ENCODE results near the gene HOXB9. TPM values are rescaled to one million over a fixed set of nuclear protein-coding genes. Genes with fewer than 3 reads are reported as not detected.

Gene HOXB9
- total and polyA plus RNA-seq, 11 donors, result not detected

DNA sequence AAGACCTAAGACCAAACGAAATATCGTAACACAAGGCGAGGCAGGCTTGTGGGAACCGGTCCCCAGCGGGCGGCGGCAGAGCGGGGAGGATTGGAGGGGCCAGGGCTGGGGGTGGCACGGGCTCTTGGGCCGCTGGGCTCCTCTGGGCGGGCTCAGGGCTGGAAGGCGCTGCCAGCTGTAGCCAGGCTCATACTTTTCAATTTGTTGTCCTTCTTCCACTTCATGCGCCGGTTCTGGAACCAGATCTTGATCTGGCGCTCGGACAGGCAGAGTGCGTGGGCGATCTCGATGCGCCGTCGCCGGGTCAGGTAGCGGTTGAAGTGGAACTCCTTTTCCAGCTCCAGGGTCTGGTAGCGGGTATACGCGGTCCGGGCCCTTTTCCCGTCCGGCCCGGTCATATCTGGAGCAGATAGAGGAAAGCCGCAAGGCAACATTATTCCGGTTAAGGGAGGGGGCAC is 34.1 kb downstream of the HOXB9 start:
- peak overlapping the region in 1 of 12 donors; percentile 97 for H3K27ac ChIP-seq
- TF ChIP-seq POLR2A (IDR thresholded peaks at IDR 0.05), result no peak
- TF ChIP-seq, protein P1, sequence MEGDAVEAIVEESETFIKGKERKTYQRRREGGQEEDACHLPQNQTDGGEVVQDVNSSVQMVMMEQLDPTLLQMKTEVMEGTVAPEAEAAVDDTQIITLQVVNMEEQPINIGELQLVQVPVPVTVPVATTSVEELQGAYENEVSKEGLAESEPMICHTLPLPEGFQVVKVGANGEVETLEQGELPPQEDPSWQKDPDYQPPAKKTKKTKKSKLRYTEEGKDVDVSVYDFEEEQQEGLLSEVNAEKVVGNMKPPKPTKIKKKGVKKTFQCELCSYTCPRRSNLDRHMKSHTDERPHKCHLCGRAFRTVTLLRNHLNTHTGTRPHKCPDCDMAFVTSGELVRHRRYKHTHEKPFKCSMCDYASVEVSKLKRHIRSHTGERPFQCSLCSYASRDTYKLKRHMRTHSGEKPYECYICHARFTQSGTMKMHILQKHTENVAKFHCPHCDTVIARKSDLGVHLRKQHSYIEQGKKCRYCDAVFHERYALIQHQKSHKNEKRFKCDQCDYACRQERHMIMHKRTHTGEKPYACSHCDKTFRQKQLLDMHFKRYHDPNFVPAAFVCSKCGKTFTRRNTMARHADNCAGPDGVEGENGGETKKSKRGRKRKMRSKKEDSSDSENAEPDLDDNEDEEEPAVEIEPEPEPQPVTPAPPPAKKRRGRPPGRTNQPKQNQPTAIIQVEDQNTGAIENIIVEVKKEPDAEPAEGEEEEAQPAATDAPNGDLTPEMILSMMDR (IDR thresholded peaks at IDR 0.05), result no peak
- intact Hi-C loops (cut with DNase I), result loop anchor here in 5 of 10 donors (2.0 to 5.0 kb wide), 4 partner anchors 240 to 255 kb away; no protein-coding TSS in a partner anchor

DNA sequence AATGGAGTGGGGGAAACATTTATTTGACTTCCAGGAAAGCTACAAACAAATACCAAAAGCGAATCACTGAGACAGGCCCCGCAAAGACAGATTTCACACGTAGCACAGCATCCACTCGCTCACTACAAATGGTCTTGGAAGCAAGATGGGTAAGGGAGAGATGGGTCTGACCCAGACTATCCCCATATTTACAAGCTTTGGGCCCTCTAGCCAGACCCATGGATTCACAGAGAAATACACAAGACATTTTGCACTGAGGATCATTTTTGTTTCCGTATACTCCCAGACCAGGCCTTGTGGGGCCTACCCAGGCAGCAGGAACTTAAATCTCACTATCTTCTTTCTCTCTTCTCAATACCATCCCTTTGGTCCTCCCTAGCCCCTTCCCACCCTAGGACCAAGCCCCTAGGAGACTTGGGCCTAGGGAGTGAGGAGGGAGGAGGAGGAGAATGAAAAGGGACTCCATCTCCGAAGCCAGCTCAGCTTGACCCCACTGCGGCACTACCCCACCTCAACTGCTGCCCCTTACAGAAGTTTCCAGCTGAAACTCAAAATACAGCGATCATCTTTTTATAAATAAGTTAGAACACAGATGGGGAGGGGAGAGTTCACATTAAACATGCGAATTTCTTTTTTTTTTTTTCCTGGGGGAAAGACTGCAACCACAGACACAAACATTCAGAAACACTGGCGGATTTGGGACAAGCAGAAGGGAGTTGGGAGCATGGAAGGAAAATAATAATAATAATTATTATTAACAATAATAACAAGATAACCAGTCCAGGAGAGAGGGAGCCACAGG is 34.7 kb downstream of the HOXB9 start:
- ATAC-seq (no peak), DNase-seq (no peak)
- H3K36me3 ChIP-seq, result no peaks in the 10 kb centered on the region
- peaks cover 0 to 42% (median 11%) of the 10 kb centered on the region in 12 donors for H3K4me1 ChIP-seq
- no peak for TF ChIP-seq POLR2A (IDR thresholded peaks at IDR 0.05)
- TF ChIP-seq, protein P1 (IDR thresholded peaks at IDR 0.05), result no peak
- intact Hi-C loops (cut with DNase I), result loop anchor here in 5 of 10 donors (2.0 to 5.0 kb wide), 4 partner anchors 239 to 254 kb away; no protein-coding TSS in a partner anchor
- H3K27ac ChIP-seq, result peak overlapping the region in 1 of 12 donors; percentile 97
- WGBS, 4 donors, result 78 to 87% (median 85%) methylated on average over 10 of the region's 10 CpGs
- H3K9me3 ChIP-seq, result no peaks in the 10 kb centered on the region
- H3K27me3 ChIP-seq, result peaks cover 57 to 100% (median 98%) of the 10 kb centered on the region in 9 donors
- H3K4me3 ChIP-seq, result no peak overlapping the region

More for the DNA sequence above, 34.1 kb downstream of the HOXB9 start:
- DNase-seq, result no peak
- Histone ChIP-seq H3K36me3 (no peaks in the 10 kb centered on the region), H3K27me3 (peaks cover 61 to 100% (median 98%) of the 10 kb centered on the region in 9 donors), H3K4me3 (peak overlapping the region in 2 of 12 donors; percentile 46 to 54), H3K9me3 (no peaks in the 10 kb centered on the region), H3K4me1 (peaks cover 0 to 42% (median 13%) of the 10 kb centered on the region in 12 donors)
- WGBS, 4 donors, result 15 to 43% (median 26%) methylated on average over 33 of the region's 33 CpGs
- ATAC-seq, result no peak

DNA sequence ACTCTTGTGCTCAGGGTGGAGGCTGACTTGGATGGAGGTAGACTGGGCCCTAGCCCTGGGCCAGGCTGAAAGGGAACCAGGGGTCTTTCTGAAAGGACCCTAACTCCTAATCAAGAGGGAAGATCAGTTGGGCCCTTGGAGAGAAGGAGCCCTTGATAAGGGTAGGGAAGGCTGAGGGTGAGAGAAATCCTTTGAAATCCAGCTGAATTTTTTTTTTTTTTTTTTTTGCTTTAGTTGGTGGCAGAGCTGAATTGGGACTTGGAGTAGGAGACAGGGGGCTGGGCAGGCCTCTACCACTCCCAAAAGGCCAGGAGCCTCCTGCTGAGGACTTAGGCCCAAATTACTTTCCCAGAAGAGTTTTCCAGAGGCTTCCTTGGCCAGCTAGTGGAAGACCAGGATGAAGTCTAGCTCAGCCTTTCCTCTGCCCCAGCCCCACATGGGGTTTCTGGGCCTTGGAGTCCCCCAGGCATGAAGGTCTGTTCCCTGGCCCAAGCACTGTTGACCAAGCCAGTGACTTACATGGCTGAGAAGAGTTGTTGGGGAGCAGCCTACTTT is 35.5 kb downstream of the HOXB9 start:
- Histone ChIP-seq H3K36me3 (no peaks in the 10 kb centered on the region), H3K9me3 (no peaks in the 10 kb centered on the region), H3K27me3 (peaks cover 58 to 100% (median 98%) of the 10 kb centered on the region in 9 donors), H3K4me1 (peaks cover 0 to 44% (median 10%) of the 10 kb centered on the region in 12 donors), H3K4me3 (no peak overlapping the region), H3K27ac (peak overlapping the region in 1 of 12 donors; percentile 97)
- intact Hi-C loops (cut with DNase I), result loop anchor here in 4 of 10 donors (5.0 kb wide), 3 partner anchors 238 to 253 kb away; no protein-coding TSS in a partner anchor
- no peak for ATAC-seq
- no peak for DNase-seq
- TF ChIP-seq, protein P1 (IDR thresholded peaks at IDR 0.05), result no peak
- no peak for TF ChIP-seq POLR2A (IDR thresholded peaks at IDR 0.05)
